ENCODE data around the gene FADS2. TPM values are rescaled to one million over a fixed set of nuclear protein-coding genes. Genes with fewer than 3 reads are reported as not detected.
A peak's percentile ranks its signal among the peaks of the same experiment; 100 is the strongest.

Gene FADS2
- total RNA-seq, 1 experiment from 2014 or later = 36.3 TPM

GRCh38 chr11:61871158-61871597 lies 43.1 kb downstream of the FADS2 start:
- CTCF ChIA-PET = interaction anchor here (0.9 to 1.7 kb wide), 5 partner anchors 28 to 237 kb away, joined by 3 to 11 read pairs (median 7); no protein-coding TSS in a partner anchor
- no peaks in the 10 kb centered on the region for H3K36me3 ChIP-seq (ENCODE audit: control insufficient read depth, insufficient read depth, low read length)
- BruUV-seq (replicated peaks) = no TSS peak
- peak; percentile 64 to 79 for DNase-seq
- H3K27me3 Mint-ChIP-seq (ENCODE audit: insufficient read depth, unreplicated experiment) = no peaks in the 10 kb centered on the region
- intact Hi-C loops (cut with micrococcal nuclease; ENCODE audit: unreplicated experiment) = loop anchor here (1.0 kb wide), 4 partner anchors 20 to 211 kb away; partner anchors contain the start of gene FADS3
- peaks cover 12% of the 10 kb centered on the region for H3K4me1 ChIP-seq
- no peaks in the 10 kb centered on the region for H3K9me3 Mint-ChIP-seq (ENCODE audit: unreplicated experiment)
- H3K4me1 Mint-ChIP-seq (ENCODE audit: low read depth, unreplicated experiment) = no peaks in the 10 kb centered on the region
- H3K27me3 ChIP-seq (replicated peaks; ENCODE audit: control insufficient read depth, insufficient read depth, low read length) = no peaks in the 10 kb centered on the region
- no peak overlapping the region for H3K27ac Mint-ChIP-seq (ENCODE audit: unreplicated experiment)
- H3K9me3 ChIP-seq = no peaks in the 10 kb centered on the region
- POLR2A ChIA-PET = no interaction called here
- H3K4me3 Mint-ChIP-seq (ENCODE audit: unreplicated experiment) = no peak overlapping the region
- no peak overlapping the region for H3K4me3 ChIP-seq (ENCODE audit: low read depth, low read length)
- H3K36me3 Mint-ChIP-seq (ENCODE audit: insufficient read depth, unreplicated experiment) = no peaks in the 10 kb centered on the region
- TF ChIP-seq CTCF (IDR thresholded peaks at IDR 0.05; ENCODE audit: insufficient read depth in 1 of 2, low read depth in 1 of 2, low read length in 1 of 2, severe bottlenecking in 1 of 2, unreplicated experiment in 1 of 2) = peak; percentile 83 to 86

GRCh38 chr11:61872935-61873565 lies 45.0 kb downstream of the FADS2 start:
- ChIA-PET CTCF (interaction anchor here (1.3 kb wide), 1 partner anchor 76 kb away, joined by 5 read pairs; no protein-coding TSS in a partner anchor), POLR2A (no interaction called here)
- intact Hi-C loops (cut with micrococcal nuclease; ENCODE audit: unreplicated experiment) = no loop called here
- H3K9me3 ChIP-seq = no peaks in the 10 kb centered on the region
- H3K4me3 ChIP-seq (ENCODE audit: low read depth, low read length) = no peak overlapping the region
- peaks cover 6% of the 10 kb centered on the region; the same call in 1 of the 2 replicates for H3K4me1 ChIP-seq
- no peaks in the 10 kb centered on the region for H3K36me3 Mint-ChIP-seq (ENCODE audit: insufficient read depth, unreplicated experiment)
- H3K27me3 Mint-ChIP-seq (ENCODE audit: insufficient read depth, unreplicated experiment) = no peaks in the 10 kb centered on the region
- H3K36me3 ChIP-seq (ENCODE audit: control insufficient read depth, insufficient read depth, low read length) = no peaks in the 10 kb centered on the region
- H3K27ac Mint-ChIP-seq (ENCODE audit: unreplicated experiment) = no peak overlapping the region
- no peak for TF ChIP-seq CTCF (IDR thresholded peaks at IDR 0.05; ENCODE audit: insufficient read depth in 1 of 2, low read depth in 1 of 2, low read length in 1 of 2, severe bottlenecking in 1 of 2, unreplicated experiment in 1 of 2)
- H3K4me1 Mint-ChIP-seq (ENCODE audit: low read depth, unreplicated experiment) = no peaks in the 10 kb centered on the region
- DNase-seq = no peak
- no TSS peak for BruUV-seq (replicated peaks)
- H3K27me3 ChIP-seq (replicated peaks; ENCODE audit: control insufficient read depth, insufficient read depth, low read length) = no peaks in the 10 kb centered on the region
- H3K9me3 Mint-ChIP-seq (ENCODE audit: unreplicated experiment) = no peaks in the 10 kb centered on the region
- H3K4me3 Mint-ChIP-seq (ENCODE audit: unreplicated experiment) = no peak overlapping the region

GRCh38 chr11:61873588-61874376 lies 45.7 kb downstream of the FADS2 start:
- H3K27ac Mint-ChIP-seq (ENCODE audit: unreplicated experiment) = no peak overlapping the region
- Histone ChIP-seq H3K4me3 (ENCODE audit: low read depth, low read length) (no peak overlapping the region), H3K9me3 (no peaks in the 10 kb centered on the region), H3K4me1 (peaks cover 6% of the 10 kb centered on the region; the same call in 1 of the 2 replicates), H3K27me3 (replicated peaks; ENCODE audit: control insufficient read depth, insufficient read depth, low read length) (no peaks in the 10 kb centered on the region), H3K36me3 (ENCODE audit: control insufficient read depth, insufficient read depth, low read length) (no peaks in the 10 kb centered on the region)
- no peaks in the 10 kb centered on the region for H3K27me3 Mint-ChIP-seq (ENCODE audit: insufficient read depth, unreplicated experiment)
- DNase-seq = no peak
- no peak overlapping the region for H3K4me3 Mint-ChIP-seq (ENCODE audit: unreplicated experiment)
- no peaks in the 10 kb centered on the region for H3K36me3 Mint-ChIP-seq (ENCODE audit: insufficient read depth, unreplicated experiment)
- ChIA-PET CTCF (no interaction called here), POLR2A (no interaction called here)
- no peaks in the 10 kb centered on the region for H3K9me3 Mint-ChIP-seq (ENCODE audit: unreplicated experiment)
- intact Hi-C loops (cut with micrococcal nuclease; ENCODE audit: unreplicated experiment) = no loop called here
- no peaks in the 10 kb centered on the region for H3K4me1 Mint-ChIP-seq (ENCODE audit: low read depth, unreplicated experiment)
- TF ChIP-seq CTCF (IDR thresholded peaks at IDR 0.05; ENCODE audit: insufficient read depth in 1 of 2, low read depth in 1 of 2, low read length in 1 of 2, severe bottlenecking in 1 of 2, unreplicated experiment in 1 of 2) = no peak
- BruUV-seq (replicated peaks) = no TSS peak

Data from Caco-2 (cell line).